ENCODE data around the gene CD2AP.

GRCh38 chr6:47545223-47545622 lies 67.6 kb downstream of the CD2AP start:
- no peak for TF ChIP-seq CTCF (IDR thresholded peaks at IDR 0.05)
- TF ChIP-seq POLR2AphosphoS5 (IDR thresholded peaks at IDR 0.05; ENCODE audit: insufficient read depth in 1 of 2, low read depth in 1 of 2), result no peak
- no peak for TF ChIP-seq POLR2A (IDR thresholded peaks at IDR 0.05)

All from vagina (tissue), 2 donors.